A673 (cell line): ENCODE data around the gene COBL. TPM values are rescaled to one million over a fixed set of nuclear protein-coding genes. Genes with fewer than 3 reads are reported as not detected.

Experiments
- BruUV-seq: library from RNA; stranded (reverse); fragments of 400-500 nt; replicated peaks from 2 replicates; lab custom pipeline; 2021; lab: Mats Ljungman, UMichigan
- CTCF ChIA-PET: fragments of 300-600 bp; sonication (Branson Sonifier 250); formaldehyde crosslinking; loops from one replicate; lab custom pipeline; 2022; ENCODE audit warnings: antibody characterized with exemption; lab: Charles Lee
- POLR2A ChIA-PET: fragments of 300-600 bp; sonication (Branson Sonifier 250); formaldehyde crosslinking; loops from one replicate; lab custom pipeline; 2022; ENCODE audit warnings: antibody characterized with exemption; ENCODE audit not compliant: low non-redundant PET; lab: Charles Lee
- DNase-seq: peaks from one replicate; pipeline ENCODE4 v3.0.0-alpha.2; 2015; ENCODE audit warnings: low spot score
- H3K27ac ChIP-seq: fragments of 200-600 bp; sonication (generic); 2 replicates; pipeline ENCODE4 v1.5.1; 2016; ENCODE audit warnings: mixed run types, low read depth, mild to moderate bottlenecking, mixed read lengths, antibody characterized with exemption, low read length; ENCODE audit not compliant: poor library complexity, severe bottlenecking
- H3K27me3 ChIP-seq: fragments of 200-600 bp; sonication (generic); replicated peaks from 2 replicates; pipeline ENCODE4 v1.6.1; 2017; ENCODE audit warnings: mixed run types, low read depth, mild to moderate bottlenecking, mixed read lengths, antibody characterized with exemption, low read length; ENCODE audit not compliant: insufficient read depth, poor library complexity
- H3K36me3 ChIP-seq: fragments of 200-600 bp; sonication (generic); 2 replicates; pipeline ENCODE4 v1.6.1; 2016; ENCODE audit warnings: mixed run types, mild to moderate bottlenecking, mixed read lengths, antibody characterized with exemption, low read length; ENCODE audit not compliant: insufficient read depth, poor library complexity, severe bottlenecking
- H3K4me1 ChIP-seq: fragments of 200-600 bp; sonication (generic); 2 replicates; pipeline ENCODE4 v1.6.1; 2017; ENCODE audit warnings: mixed run types, mild to moderate bottlenecking, mixed read lengths, antibody characterized with exemption, low read length; ENCODE audit not compliant: insufficient read depth, poor library complexity, severe bottlenecking
- H3K4me3 ChIP-seq: fragments of 200-600 bp; sonication (generic); 2 replicates; pipeline ENCODE4 v1.5.1; 2016; ENCODE audit warnings: low read depth, mixed run types, mild to moderate bottlenecking, mixed read lengths, low read length; ENCODE audit not compliant: poor library complexity, severe bottlenecking
- H3K9me3 ChIP-seq: fragments of 200-600 bp; sonication (generic); 2 replicates; pipeline ENCODE4 v1.6.1; 2016; ENCODE audit warnings: mixed run types, low read depth, mild to moderate bottlenecking, mixed read lengths, antibody characterized with exemption, low read length; ENCODE audit not compliant: poor library complexity, severe bottlenecking
- CTCF ChIP-seq: fragments of 300-800, 200-600 bp; sonication (generic); conservative IDR thresholded peaks from 2 replicates; pipeline ENCODE4 v1.5.1; 2017; ENCODE audit warnings: low read depth, mild to moderate bottlenecking, antibody characterized with exemption, low read length, moderate library complexity, mixed read lengths
- EZH2 ChIP-seq: fragments of 200-600 bp; sonication (generic); IDR thresholded peaks from 2 replicates; pipeline ENCODE4 v1.6.1; 2017; ENCODE audit warnings: borderline replicate concordance, low read depth, mild to moderate bottlenecking, mixed read lengths, antibody characterized with exemption, low read length; ENCODE audit not compliant: poor library complexity, severe bottlenecking
- intact Hi-C: fragments of 100-400 bp; cut with micrococcal nuclease; formaldehyde crosslinking; loops from one replicate; pipeline ENCODE4 v1.10.0; 2022; ENCODE audit not compliant: unreplicated experiment
- total RNA-seq: library from RNA; stranded (reverse); gene quantifications from 2 replicates; pipeline ENCODE4 v1.2.3, GENCODE V29; 2021

COBL gene
- total RNA-seq, 1 experiment from 2014 or later: not detected

GRCh38 chr7:51318886-51319579 lies 2.4 kb upstream of the COBL start:
- H3K27ac ChIP-seq: no peak overlapping the region
- no peak overlapping the region for H3K4me3 ChIP-seq
- ChIA-PET POLR2A (no interaction called here), CTCF (no interaction called here)
- intact Hi-C loops: no loop called here
- BruUV-seq: no TSS peak
- no peak for DNase-seq
- H3K4me1 ChIP-seq: no peaks in the 10 kb centered on the region
- peaks cover 5% of the 10 kb centered on the region for H3K9me3 ChIP-seq
- no peaks in the 10 kb centered on the region for H3K27me3 ChIP-seq
- TF ChIP-seq CTCF (no peak), EZH2 (no peak)
- no peaks in the 10 kb centered on the region for H3K36me3 ChIP-seq

GRCh38 chr7:51318001-51318400 lies 1.4 kb upstream of the COBL start:
- ChIA-PET CTCF (no interaction called here), POLR2A (no interaction called here)
- intact Hi-C loops: no loop called here

GRCh38 chr7:51317582-51317910 lies 937 bp upstream of the COBL start:
- ChIA-PET POLR2A (no interaction called here), CTCF (no interaction called here)
- no peak overlapping the region for H3K4me3 ChIP-seq
- H3K27ac ChIP-seq: no peak overlapping the region
- H3K36me3 ChIP-seq: no peaks in the 10 kb centered on the region
- no peaks in the 10 kb centered on the region for H3K27me3 ChIP-seq
- no peak for DNase-seq
- BruUV-seq: no TSS peak
- peaks cover 5% of the 10 kb centered on the region for H3K9me3 ChIP-seq
- TF ChIP-seq CTCF: no peak
- TF ChIP-seq EZH2: no peak
- intact Hi-C loops: no loop called here
- H3K4me1 ChIP-seq: no peaks in the 10 kb centered on the region

More at GRCh38 chr7:51318001-51318400, 1.4 kb upstream of the COBL start:
- no peaks in the 10 kb centered on the region for H3K36me3 ChIP-seq
- TF ChIP-seq CTCF (no peak), EZH2 (no peak)
- H3K4me1 ChIP-seq: no peaks in the 10 kb centered on the region
- no peak overlapping the region for H3K27ac ChIP-seq
- H3K9me3 ChIP-seq: peaks cover 5% of the 10 kb centered on the region
- BruUV-seq: no TSS peak
- no peak overlapping the region for H3K4me3 ChIP-seq
- no peak for DNase-seq
- no peaks in the 10 kb centered on the region for H3K27me3 ChIP-seq
